Measurements from ENCODE around the gene DNAH1.

Gene DNAH1

GRCh38 chr3:52302426-52303145, 13.5 kb upstream of the DNAH1 start:
- no peak for DNase-seq
- H3K4me1 ChIP-seq (ENCODE audit: low read length), result no peaks in the 10 kb centered on the region

GRCh38 chr3:52303811-52304210, 12.3 kb upstream of the DNAH1 start:
- Histone ChIP-seq H3K27ac (ENCODE audit: low read length) (no peak overlapping the region), H3K27me3 (replicated peaks; ENCODE audit: insufficient read depth, low read length) (no peaks in the 10 kb centered on the region), H3K9me2 (replicated peaks; ENCODE audit: insufficient read depth, low read length) (no peaks in the 10 kb centered on the region), H4K20me1 (ENCODE audit: insufficient read depth, low read length) (no peaks in the 10 kb centered on the region), H3K4me2 (ENCODE audit: low read depth, low read length) (no peak overlapping the region), H3K9ac (ENCODE audit: low read length) (no peak overlapping the region), H3K4me3 (ENCODE audit: low read length) (no peak overlapping the region), H3K9me3 (replicated peaks; ENCODE audit: insufficient read depth, low read length) (no peaks in the 10 kb centered on the region), H3F3A (ENCODE audit: insufficient read depth, low read length) (no peaks in the 10 kb centered on the region), H3K4me1 (ENCODE audit: low read length) (no peaks in the 10 kb centered on the region), H2AFZ (ENCODE audit: low read length) (no peak overlapping the region), H3K79me2 (ENCODE audit: low read length) (no peaks in the 10 kb centered on the region), H3K36me3 (replicated peaks; ENCODE audit: insufficient read depth, low read length) (no peaks in the 10 kb centered on the region)
- TF ChIP-seq CTCF (IDR thresholded peaks at IDR 0.05; ENCODE audit: low read length) (no peak), EZH2 (optimal IDR thresholded peaks at IDR 0.05; ENCODE audit: low read depth, low read length) (no peak), EZH2phosphoT487 (IDR thresholded peaks at IDR 0.05; ENCODE audit: low read length) (no peak)
- DNase-seq, result no peak

More at GRCh38 chr3:52302426-52303145, 13.5 kb upstream of the DNAH1 start:
- Histone ChIP-seq H3K36me3 (replicated peaks; ENCODE audit: insufficient read depth, low read length) (no peaks in the 10 kb centered on the region), H3K79me2 (ENCODE audit: low read length) (no peaks in the 10 kb centered on the region), H2AFZ (ENCODE audit: low read length) (no peak overlapping the region), H3K9ac (ENCODE audit: low read length) (no peak overlapping the region), H3K27ac (ENCODE audit: low read length) (no peak overlapping the region), H4K20me1 (ENCODE audit: insufficient read depth, low read length) (no peaks in the 10 kb centered on the region), H3K4me2 (ENCODE audit: low read depth, low read length) (no peak overlapping the region), H3K9me3 (replicated peaks; ENCODE audit: insufficient read depth, low read length) (no peaks in the 10 kb centered on the region), H3F3A (ENCODE audit: insufficient read depth, low read length) (no peaks in the 10 kb centered on the region), H3K9me2 (replicated peaks; ENCODE audit: insufficient read depth, low read length) (no peaks in the 10 kb centered on the region), H3K27me3 (replicated peaks; ENCODE audit: insufficient read depth, low read length) (no peaks in the 10 kb centered on the region), H3K4me3 (ENCODE audit: low read length) (no peak overlapping the region)
- TF ChIP-seq EZH2phosphoT487 (IDR thresholded peaks at IDR 0.05; ENCODE audit: low read length), result no peak

DNA sequence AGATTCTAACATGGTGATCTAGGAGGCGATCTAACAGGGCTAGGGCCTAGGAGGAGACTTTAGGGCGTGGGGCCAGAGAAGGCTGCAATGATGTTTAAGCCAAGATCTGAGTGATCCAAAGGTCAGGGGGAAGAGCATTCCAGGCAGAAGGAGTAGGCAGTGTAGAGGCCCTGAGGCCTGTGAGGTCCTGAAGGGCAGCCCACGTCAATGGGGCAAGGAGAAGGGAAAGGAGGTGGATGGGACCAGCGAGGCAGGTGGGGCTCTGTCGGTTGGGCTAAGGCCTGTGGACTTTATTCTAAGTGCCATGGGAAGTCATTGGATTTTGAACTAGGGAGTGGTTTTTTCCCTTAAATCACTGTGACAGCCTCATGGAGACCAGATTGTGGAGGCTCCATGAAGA, 10.2 kb upstream of the DNAH1 start:
- Histone ChIP-seq H3K4me2 (ENCODE audit: low read depth, low read length) (no peak overlapping the region), H2AFZ (ENCODE audit: low read length) (no peak overlapping the region), H3K79me2 (ENCODE audit: low read length) (no peaks in the 10 kb centered on the region), H3K9me2 (replicated peaks; ENCODE audit: insufficient read depth, low read length) (no peaks in the 10 kb centered on the region), H3F3A (ENCODE audit: insufficient read depth, low read length) (no peaks in the 10 kb centered on the region), H3K27me3 (replicated peaks; ENCODE audit: insufficient read depth, low read length) (no peaks in the 10 kb centered on the region), H3K9ac (ENCODE audit: low read length) (no peak overlapping the region), H3K4me1 (ENCODE audit: low read length) (peaks cover 1% of the 10 kb centered on the region), H3K4me3 (ENCODE audit: low read length) (no peak overlapping the region), H3K9me3 (replicated peaks; ENCODE audit: insufficient read depth, low read length) (no peaks in the 10 kb centered on the region), H3K27ac (ENCODE audit: low read length) (no peak overlapping the region), H3K36me3 (replicated peaks; ENCODE audit: insufficient read depth, low read length) (no peaks in the 10 kb centered on the region), H4K20me1 (ENCODE audit: insufficient read depth, low read length) (no peaks in the 10 kb centered on the region)
- TF ChIP-seq CTCF (IDR thresholded peaks at IDR 0.05; ENCODE audit: low read length) (no peak), EZH2phosphoT487 (IDR thresholded peaks at IDR 0.05; ENCODE audit: low read length) (no peak), EZH2 (optimal IDR thresholded peaks at IDR 0.05; ENCODE audit: low read depth, low read length) (no peak)
- DNase-seq, result no peak

- Histone ChIP-seq H3K9me2 (replicated peaks; ENCODE audit: insufficient read depth, low read length) (no peaks in the 10 kb centered on the region), H3F3A (ENCODE audit: insufficient read depth, low read length) (no peaks in the 10 kb centered on the region), H3K36me3 (replicated peaks; ENCODE audit: insufficient read depth, low read length) (no peaks in the 10 kb centered on the region), H3K79me2 (ENCODE audit: low read length) (no peaks in the 10 kb centered on the region), H3K4me1 (ENCODE audit: low read length) (peaks cover 6% of the 10 kb centered on the region), H3K27me3 (replicated peaks; ENCODE audit: insufficient read depth, low read length) (no peaks in the 10 kb centered on the region), H3K9ac (ENCODE audit: low read length) (no peak overlapping the region), H3K4me2 (ENCODE audit: low read depth, low read length) (no peak overlapping the region), H2AFZ (ENCODE audit: low read length) (no peak overlapping the region), H4K20me1 (ENCODE audit: insufficient read depth, low read length) (no peaks in the 10 kb centered on the region), H3K27ac (ENCODE audit: low read length) (no peak overlapping the region), H3K9me3 (replicated peaks; ENCODE audit: insufficient read depth, low read length) (no peaks in the 10 kb centered on the region), H3K4me3 (ENCODE audit: low read length) (no peak overlapping the region)
- no peak for DNase-seq
- TF ChIP-seq EZH2 (optimal IDR thresholded peaks at IDR 0.05; ENCODE audit: low read depth, low read length), result no peak
- no peak for TF ChIP-seq CTCF (IDR thresholded peaks at IDR 0.05; ENCODE audit: low read length)
- no peak for TF ChIP-seq EZH2phosphoT487 (IDR thresholded peaks at IDR 0.05; ENCODE audit: low read length)
Measured at GRCh38 chr3:52306978-52307377, 9.1 kb upstream of the DNAH1 start.
